Measurements from ENCODE around the gene EIF4A2.

DNA sequence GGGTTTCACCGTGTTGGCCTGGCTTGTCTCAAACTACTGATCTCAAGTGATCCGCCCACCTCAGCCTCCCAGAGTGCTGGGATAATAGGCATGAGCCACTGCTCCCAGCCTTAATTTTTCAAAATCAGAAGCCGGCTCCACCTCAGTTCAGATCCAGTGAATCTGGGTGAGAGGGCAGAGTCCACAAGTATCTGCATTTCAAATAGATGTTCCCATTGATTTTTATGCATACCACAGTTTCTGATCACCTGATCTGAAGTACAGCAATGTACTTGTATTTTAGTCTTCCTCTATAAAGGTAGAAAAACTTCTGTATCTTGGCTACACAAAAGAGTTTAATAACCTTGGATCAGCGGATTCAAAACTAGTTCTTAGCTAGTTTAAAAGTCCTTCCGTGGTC is 4.2 kb upstream of the EIF4A2 start:
- TF ChIP-seq CTCF (IDR thresholded peaks at IDR 0.05) (no peak), POLR2A (IDR thresholded peaks at IDR 0.05) (no peak)
